Measurements from ENCODE around the gene ASMTL.
"Not testable (repeated sequence)": the region's sequence is repeated elsewhere in the genome, so short reads cannot be mapped to it uniquely, and the experiment has no call there.

The ASMTL gene

GRCh38 chrX:1452516-1453394, at the start of gene ASMTL:
TSS of gene ASMTL (minus strand) at chrX:1452909. CDS start at chrX:1452840, 69 bp downstream.
- DNase-seq: peak; percentile 100

DNA sequence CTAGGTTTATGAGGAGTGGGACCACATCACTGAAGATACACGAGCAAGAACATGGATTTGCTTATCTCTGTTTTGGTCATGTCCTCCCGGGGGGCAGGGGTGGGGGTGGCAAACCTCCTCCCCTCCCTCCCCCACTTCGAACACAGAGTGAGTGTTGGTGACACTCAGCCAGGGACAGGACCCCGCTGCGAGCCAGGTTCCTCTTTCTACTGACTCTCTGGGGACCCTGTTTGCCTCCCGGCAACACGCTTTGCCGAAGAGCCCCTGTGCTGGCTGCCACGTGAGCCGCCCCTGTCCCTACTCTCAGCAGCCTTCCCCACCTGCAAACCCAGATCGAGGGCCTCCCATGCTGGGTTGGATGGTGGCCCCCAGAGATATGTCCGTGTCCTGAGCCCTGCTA, 49.5 kb upstream of the ASMTL start:
- no peak for DNase-seq

GRCh38 chrX:1500701-1501624, 48.3 kb upstream of the ASMTL start:
- no peak for DNase-seq

DNA sequence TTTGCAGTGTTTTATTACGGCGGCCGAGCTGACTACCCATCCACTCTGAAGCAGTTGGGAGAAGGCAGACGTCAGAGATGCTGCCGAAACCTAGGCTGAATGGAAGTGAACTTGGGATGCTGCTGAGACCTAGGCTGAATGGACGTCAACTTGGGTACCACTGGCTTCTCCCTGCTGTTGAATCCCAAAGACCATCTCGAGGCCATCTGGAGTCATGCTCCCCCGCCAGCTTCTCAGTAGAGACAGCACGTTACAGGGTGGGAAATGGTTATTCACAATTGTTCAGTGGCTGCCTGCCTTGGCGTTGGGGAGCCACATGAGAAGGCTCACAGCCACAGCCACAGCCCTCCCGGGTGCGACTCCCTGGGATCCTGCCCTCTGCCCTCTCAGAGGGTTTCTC, 43.4 kb upstream of the ASMTL start:
- no peak for DNase-seq

GRCh38 chrX:1493877-1494510, 41.3 kb upstream of the ASMTL start:
- DNase-seq: no peak

DNA sequence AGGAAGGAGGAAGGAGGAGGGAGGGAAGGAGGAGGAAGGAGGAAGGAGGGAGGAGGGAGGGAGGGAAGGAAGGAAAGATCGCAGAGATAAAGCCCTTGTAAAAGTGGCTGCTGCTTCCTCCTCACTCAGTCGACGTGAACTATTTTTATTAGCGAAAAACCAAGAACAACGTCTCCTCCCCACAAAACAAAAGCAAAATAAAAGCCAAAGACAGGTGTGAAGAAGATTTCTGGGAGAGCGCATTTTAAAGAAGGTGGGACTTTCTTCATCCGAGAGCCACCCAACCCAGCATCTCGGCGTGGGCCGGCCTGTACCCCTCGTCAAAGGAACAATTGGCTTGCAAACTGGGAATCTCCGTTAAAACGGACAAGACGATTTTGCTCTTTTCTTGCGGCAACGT, 40.7 kb upstream of the ASMTL start:
- no peak for DNase-seq

DNA sequence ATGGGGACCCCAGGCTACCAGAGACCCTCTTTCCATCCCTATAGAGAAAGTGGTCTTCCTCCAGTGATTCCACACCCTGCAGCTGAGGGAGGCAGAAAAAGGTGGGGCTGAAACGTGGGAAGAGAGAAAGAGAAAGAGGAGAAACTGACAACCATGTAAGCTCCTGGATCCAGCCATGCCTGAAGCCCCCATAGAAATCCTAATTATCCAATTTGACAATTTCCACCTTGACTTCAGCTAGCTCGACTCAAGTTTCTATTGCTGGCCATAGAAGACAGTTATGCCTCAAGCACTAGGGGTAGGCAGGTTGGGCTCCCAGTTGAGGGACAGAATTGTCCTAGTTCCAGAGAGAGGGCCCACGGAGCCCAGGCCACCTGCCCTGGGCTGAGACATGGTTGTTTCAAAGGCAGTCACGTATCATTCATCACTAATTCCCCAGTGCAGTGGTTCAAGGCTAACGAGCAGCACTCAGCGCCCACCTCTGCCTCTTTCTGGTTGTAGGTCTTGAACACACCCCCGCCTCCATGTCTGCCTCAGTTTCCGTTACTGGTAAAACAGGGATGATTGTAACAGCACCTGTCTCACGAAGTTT, 39.8 kb upstream of the ASMTL start:
- DNase-seq: no peak

- DNase-seq: peak; percentile 47 to 58
Measured at GRCh38 chrX:1491851-1492349, 39.2 kb upstream of the ASMTL start.

- DNase-seq: not testable (repeated sequence)
Measured at GRCh38 chrX:1491248-1491647, 38.5 kb upstream of the ASMTL start.

DNA sequence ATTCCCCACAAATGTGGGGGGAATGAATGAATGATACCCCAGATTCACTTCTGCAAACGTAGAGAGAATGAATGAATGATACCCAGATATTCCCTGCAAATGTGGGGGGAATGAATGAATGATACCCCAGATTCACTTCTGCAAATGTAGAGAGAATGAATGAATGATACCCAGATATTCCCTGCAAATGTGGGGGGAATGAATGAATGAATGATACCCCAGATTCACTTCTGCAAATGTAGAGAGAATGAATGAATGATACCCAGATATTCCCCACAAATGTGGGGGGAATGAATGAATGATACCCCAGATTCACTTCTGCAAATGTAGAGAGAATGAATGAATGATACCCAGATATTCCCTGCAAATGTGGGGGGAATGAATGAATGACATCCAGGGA, 38.0 kb upstream of the ASMTL start:
- DNase-seq: not testable (repeated sequence)

DNA sequence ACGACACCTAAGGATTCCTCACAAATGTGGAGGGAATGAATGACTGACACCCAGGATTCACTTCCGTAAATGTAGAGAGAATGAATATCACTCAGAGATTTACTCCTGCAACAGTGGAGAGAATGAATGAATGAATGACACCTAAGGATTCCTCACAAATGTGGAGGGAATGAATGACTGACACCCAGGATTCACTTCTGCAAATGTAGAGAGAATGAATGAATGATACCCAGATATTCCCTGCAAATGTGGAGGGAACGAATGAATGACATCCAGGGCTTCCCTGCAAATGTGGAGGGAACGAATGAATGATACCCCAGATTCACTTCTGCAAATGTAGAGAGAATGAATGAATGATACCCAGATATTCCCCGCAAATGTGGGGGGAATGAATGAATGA, 36.6 kb upstream of the ASMTL start:
- not testable (repeated sequence) for DNase-seq

DNA sequence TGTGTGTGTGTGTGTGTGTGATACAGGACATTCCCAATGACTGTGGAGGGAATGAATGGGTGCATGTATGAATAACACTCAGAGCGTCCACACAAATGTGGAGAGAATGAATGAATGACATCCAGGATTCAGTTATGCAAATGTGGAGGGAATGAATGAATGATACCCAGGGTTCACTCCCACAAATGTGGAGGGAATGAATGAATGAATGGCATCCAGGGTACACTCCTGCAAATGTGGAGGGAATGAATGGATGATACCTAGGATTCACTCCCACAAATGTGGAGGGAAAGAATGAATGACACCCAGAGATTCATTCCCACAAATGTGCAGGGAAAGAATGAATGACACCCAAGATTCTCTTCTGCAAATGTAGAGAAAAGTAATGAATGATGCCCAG, 36.0 kb upstream of the ASMTL start:
- no peak for DNase-seq

DNA sequence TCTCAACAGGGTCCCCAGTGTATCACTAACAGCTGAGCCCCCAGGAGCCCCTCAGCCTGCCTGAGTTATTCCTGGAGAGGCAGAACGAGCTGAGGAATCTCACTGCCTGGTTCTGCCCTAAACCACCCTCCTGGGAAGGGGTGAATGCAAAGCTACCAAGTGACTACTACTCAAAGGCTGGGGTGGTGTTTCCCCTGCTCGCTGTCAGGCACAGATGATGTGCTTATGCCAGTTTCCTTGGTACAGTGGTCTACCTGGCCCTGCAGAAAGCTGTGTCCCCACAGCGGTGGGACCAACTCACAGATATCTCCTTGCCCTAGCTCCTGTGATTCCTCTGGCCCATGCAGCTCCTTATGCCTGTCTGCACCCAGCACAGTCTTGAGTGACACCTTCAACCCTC, 35.4 kb upstream of the ASMTL start:
- no peak for DNase-seq

DNA sequence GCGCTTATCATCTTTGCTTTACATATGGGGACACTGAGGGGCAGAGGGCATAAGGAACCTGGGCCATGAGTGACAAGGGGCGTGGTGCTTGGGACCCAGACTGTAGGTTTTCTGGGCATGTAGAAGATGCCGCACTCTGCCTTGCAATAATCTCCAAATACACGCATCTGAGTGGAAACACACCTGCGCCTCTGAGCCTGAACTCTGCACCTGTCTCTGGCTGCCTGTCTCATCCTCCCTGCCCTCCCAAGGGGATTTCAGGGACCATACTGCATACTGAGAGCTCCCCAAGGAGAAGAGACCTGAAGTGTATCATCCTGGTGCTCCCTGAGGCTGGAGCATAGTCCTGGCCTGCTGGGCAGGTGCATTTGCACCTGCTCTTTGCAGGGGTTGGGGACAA, 34.7 kb upstream of the ASMTL start:
- no peak for DNase-seq

DNA sequence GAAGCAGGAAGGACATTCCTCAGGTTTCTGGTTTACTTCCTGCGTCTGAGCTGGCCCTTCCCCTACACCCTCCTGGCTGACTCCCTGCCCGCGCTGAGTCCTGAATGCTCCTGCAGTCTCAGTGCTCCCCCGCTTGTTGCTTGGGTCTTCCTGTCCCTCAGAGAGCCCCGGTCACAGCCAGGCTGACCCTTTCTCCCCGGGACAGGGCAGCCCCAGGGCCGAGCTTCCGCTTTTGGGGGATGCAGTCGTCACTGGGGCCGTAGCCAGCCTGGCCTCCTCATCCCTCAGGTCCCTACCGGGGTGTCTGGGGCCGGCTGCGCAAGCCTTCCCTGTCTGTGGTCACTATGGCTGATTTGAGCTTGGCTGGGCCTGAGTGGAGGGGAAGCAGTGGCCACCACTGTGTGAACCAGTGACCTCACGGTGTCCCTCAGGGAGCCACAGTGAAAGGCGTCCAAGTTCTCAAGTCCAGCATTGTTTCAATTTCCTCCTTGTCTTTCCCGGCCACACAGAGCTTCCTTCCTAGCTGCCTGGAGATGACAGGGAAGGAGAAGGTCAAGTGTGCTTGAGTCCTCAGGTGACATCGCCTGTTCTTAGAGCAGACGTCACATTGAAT, 34.1 kb upstream of the ASMTL start:
- DNase-seq: peak in 1 of 2 donors; percentile 15

GRCh38 chrX:1486177-1486576, 33.5 kb upstream of the ASMTL start:
- DNase-seq: peak in 1 of 2 donors; percentile 12

DNA sequence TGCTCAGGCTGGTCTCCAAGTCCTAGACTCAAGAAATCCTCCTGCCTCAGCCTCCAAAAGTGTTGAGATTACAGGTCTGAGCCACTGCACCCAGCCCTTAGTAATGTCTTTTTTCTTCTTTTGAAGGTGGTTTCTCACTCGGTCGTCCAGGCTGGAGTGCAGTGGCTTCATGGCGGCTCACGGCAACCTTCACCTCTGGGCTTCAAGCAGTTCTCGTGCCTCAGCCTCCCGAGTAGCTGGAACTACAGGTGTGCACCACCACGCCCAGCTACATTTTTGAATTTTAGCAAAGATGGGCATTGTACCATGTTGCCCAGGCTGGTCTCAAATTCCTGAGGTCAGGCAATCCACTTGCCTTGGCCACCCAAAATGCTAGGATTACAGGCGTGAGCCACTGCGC, 32.3 kb upstream of the ASMTL start:
- peak in 1 of 2 donors; percentile 15 for DNase-seq

DNA sequence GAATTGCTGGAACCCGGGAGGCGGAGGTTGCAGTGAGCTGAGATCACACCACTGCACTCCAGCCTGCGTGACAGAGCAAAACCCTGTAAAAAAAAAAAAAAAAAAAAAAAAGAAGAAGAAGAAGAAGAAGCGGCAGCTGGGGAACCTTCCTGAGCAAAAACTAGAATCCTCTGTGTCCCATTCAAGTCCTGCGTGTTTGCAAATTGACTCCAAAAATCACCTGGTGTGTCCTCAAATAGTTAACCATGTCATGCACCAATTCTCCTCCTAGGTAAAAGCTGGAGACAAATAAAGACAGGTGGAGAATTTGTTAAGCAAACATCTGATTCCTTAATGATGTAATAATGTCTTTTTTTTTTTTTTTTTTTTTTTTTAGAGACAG, 31.9 kb upstream of the ASMTL start:
- DNase-seq: no peak

GRCh38 chrX:1483843-1484637, 31.3 kb upstream of the ASMTL start:
- peak in 1 of 2 donors; percentile 17 for DNase-seq

DNA sequence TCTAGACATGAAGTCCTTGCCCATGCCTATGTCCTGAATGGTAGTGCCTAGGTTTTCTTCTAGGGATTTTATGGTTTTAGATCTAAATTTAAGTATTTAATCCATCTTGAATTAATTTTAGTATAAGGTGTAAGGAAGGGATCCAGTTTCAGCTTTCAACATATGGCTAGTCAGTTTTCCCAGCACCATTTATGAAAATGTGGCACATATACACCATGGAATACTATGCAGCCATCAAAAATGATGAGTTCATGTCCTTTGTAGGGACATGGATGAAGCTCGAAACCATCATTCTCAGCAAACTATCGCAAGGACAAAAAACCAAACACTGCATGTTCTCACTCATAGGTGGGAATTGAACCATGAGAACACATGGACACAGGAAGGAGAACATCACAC, 29.8 kb upstream of the ASMTL start:
- not testable (repeated sequence) for DNase-seq

Measured in stimulated activated CD4-positive, alpha-beta T cell treated with anti-CD3 and anti-CD28 coated beads, Interleukin-2, amount 100 ng/mL, for 24 hours (primary cell).